ENCODE data around the gene PROCA1.

PROCA1 gene

GRCh38 chr17:28749516-28750177, 38.0 kb upstream of the PROCA1 start:
- no peak overlapping the region for H3K27ac ChIP-seq (ENCODE audit: low read length)
- H3K36me3 ChIP-seq (ENCODE audit: control insufficient read depth in 2 of 2, insufficient read depth in 2 of 2, low read length in 2 of 2), result peaks cover 2 to 9% of the 10 kb centered on the region in 2 donors
- H3K4me3 ChIP-seq (ENCODE audit: low read length in 2 of 2), result no peak overlapping the region
- peaks cover 36% of the 10 kb centered on the region for H3K4me1 ChIP-seq (ENCODE audit: control insufficient read depth, insufficient read depth, low read length)
- H3K9ac ChIP-seq (ENCODE audit: low read length in 2 of 2), result no peak overlapping the region
- no peaks in the 10 kb centered on the region for H3K9me3 ChIP-seq (ENCODE audit: control insufficient read depth in 2 of 2, low read length in 2 of 2)
- no peaks in the 10 kb centered on the region for H3K27me3 ChIP-seq (ENCODE audit: control insufficient read depth in 1 of 2, insufficient read depth in 2 of 2, low read length in 2 of 2)

DNA sequence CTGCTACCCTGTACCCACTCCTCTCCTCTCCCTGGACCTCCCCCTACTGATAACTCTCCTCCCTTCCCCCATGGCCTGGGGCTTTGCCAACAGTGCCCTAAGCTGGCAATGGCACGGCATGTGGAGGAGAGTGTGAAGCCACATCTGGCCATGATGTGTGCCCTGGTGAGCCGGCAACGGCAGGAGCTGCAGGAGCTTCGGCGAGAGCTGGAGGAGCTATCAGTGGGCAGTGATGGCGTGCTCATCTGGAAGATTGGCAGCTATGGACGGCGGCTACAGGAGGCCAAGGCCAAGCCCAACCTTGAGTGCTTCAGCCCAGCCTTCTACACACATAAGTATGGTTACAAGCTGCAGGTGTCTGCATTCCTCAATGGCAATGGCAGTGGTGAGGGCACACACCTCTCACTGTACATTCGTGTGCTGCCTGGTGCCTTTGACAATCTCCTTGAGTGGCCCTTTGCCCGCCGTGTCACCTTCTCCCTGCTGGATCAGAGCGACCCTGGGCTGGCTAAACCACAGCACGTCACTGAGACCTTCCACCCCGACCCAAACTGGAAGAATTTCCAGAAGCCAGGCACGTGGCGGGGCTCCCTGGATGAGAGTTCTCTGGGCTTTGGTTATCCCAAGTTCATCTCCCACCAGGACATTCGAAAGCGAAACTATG, 37.3 kb upstream of the PROCA1 start:
- H3K4me1 ChIP-seq (ENCODE audit: control insufficient read depth, insufficient read depth, low read length), result peaks cover 37% of the 10 kb centered on the region
- H3K4me3 ChIP-seq (ENCODE audit: low read length in 2 of 2), result no peak overlapping the region
- no peaks in the 10 kb centered on the region for H3K27me3 ChIP-seq (ENCODE audit: control insufficient read depth in 1 of 2, insufficient read depth in 2 of 2, low read length in 2 of 2)
- no peak overlapping the region for H3K9ac ChIP-seq (ENCODE audit: low read length in 2 of 2)
- H3K36me3 ChIP-seq (ENCODE audit: control insufficient read depth in 2 of 2, insufficient read depth in 2 of 2, low read length in 2 of 2), result peaks cover 2 to 9% of the 10 kb centered on the region in 2 donors
- H3K27ac ChIP-seq (ENCODE audit: low read length), result no peak overlapping the region
- no peaks in the 10 kb centered on the region for H3K9me3 ChIP-seq (ENCODE audit: control insufficient read depth in 2 of 2, low read length in 2 of 2)

DNA sequence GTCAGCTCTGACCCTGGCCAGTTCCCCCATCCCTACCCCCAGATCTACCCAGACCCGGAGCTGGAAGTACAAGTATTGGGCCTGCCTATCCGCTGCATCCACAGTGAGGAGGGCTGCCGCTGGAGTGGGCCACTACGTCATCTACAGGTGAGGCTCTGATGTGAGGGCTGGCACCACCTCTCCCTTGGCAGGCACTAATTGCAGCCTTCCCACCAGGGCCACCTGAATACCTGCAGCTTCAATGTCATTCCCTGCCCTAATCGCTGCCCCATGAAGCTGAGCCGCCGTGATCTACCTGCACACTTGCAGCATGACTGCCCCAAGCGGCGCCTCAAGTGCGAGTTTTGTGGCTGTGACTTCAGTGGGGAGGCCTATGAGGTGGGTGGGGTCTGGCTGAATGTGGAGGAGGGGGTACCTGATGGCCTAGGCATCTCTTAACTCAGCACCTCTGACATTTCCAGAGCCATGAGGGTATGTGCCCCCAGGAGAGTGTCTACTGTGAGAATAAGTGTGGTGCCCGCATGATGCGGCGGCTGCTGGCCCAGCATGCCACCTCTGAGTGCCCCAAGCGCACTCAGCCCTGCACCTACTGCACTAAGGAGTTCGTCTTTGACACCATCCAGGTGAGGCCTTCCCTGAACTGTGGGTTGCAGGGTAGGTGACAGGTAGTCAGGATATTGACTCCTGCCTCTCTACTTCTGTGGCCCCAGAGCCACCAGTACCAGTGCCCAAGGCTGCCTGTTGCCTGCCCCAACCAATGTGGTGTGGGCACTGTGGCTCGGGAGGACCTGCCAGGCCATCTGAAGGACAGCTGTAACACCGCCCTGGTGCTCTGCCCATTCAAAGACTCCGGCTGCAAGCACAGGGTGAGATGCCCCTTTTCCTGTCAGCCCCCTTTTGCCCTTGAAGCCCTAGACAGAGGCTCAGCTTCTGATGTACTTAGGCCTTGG, 36.4 kb upstream of the PROCA1 start:
- H3K27ac ChIP-seq (ENCODE audit: low read length), result no peak overlapping the region

GRCh38 chr17:28747051-28747691, 35.5 kb upstream of the PROCA1 start:
- Histone ChIP-seq H3K9ac (ENCODE audit: low read length in 2 of 2) (no peak overlapping the region), H3K9me3 (ENCODE audit: control insufficient read depth in 2 of 2, low read length in 2 of 2) (no peaks in the 10 kb centered on the region), H3K27ac (ENCODE audit: low read length) (no peak overlapping the region), H3K27me3 (ENCODE audit: control insufficient read depth in 1 of 2, insufficient read depth in 2 of 2, low read length in 2 of 2) (no peaks in the 10 kb centered on the region), H3K36me3 (ENCODE audit: control insufficient read depth in 2 of 2, insufficient read depth in 2 of 2, low read length in 2 of 2) (peaks cover 2 to 9% of the 10 kb centered on the region in 2 donors), H3K4me3 (ENCODE audit: low read length in 2 of 2) (no peak overlapping the region), H3K4me1 (ENCODE audit: control insufficient read depth, insufficient read depth, low read length) (peaks cover 45% of the 10 kb centered on the region)

More for the DNA sequence above, 36.4 kb upstream of the PROCA1 start:
- no peak overlapping the region for H3K9ac ChIP-seq (ENCODE audit: low read length in 2 of 2)
- H3K4me3 ChIP-seq (ENCODE audit: low read length in 2 of 2), result no peak overlapping the region
- no peaks in the 10 kb centered on the region for H3K9me3 ChIP-seq (ENCODE audit: control insufficient read depth in 2 of 2, low read length in 2 of 2)
- H3K4me1 ChIP-seq (ENCODE audit: control insufficient read depth, insufficient read depth, low read length), result peaks cover 43% of the 10 kb centered on the region
- H3K27me3 ChIP-seq (ENCODE audit: control insufficient read depth in 1 of 2, insufficient read depth in 2 of 2, low read length in 2 of 2), result no peaks in the 10 kb centered on the region
- H3K36me3 ChIP-seq (ENCODE audit: control insufficient read depth in 2 of 2, insufficient read depth in 2 of 2, low read length in 2 of 2), result peaks cover 2 to 9% of the 10 kb centered on the region in 2 donors

DNA sequence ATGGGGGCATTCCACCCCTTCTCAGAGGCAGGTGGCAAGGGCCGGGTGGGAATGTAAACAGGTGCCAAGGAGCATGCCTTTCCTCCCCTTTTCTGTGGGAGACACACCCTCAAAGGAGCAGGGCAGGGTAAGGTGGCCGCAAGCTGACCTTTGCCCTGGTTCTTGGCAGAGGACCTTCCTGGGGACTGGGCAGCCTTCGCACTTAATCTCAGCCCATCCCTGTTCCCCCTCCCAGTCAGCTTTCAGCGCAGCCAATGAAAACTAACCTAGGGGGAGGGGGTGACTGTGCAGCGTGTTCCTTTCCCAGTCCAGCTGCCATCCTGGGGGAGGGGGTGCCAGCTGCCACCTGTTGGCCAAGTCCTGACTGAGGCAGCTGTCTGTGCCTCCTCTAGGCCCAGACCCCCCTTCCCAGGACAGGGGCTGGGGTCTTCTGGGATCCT, 34.9 kb upstream of the PROCA1 start:
- Histone ChIP-seq H3K9ac (ENCODE audit: low read length in 2 of 2) (no peak overlapping the region), H3K4me3 (ENCODE audit: low read length in 2 of 2) (no peak overlapping the region), H3K27ac (ENCODE audit: low read length) (no peak overlapping the region)

GRCh38 chr17:28745786-28746411, 34.2 kb upstream of the PROCA1 start:
- Histone ChIP-seq H3K27me3 (ENCODE audit: control insufficient read depth in 1 of 2, insufficient read depth in 2 of 2, low read length in 2 of 2) (no peaks in the 10 kb centered on the region), H3K9me3 (ENCODE audit: control insufficient read depth in 2 of 2, low read length in 2 of 2) (no peaks in the 10 kb centered on the region), H3K4me1 (ENCODE audit: control insufficient read depth, insufficient read depth, low read length) (peaks cover 45% of the 10 kb centered on the region), H3K27ac (ENCODE audit: low read length) (no peak overlapping the region), H3K4me3 (ENCODE audit: low read length in 2 of 2) (peak overlapping the region; percentile 55 to 74), H3K36me3 (ENCODE audit: control insufficient read depth in 2 of 2, insufficient read depth in 2 of 2, low read length in 2 of 2) (peaks cover 2 to 9% of the 10 kb centered on the region in 2 donors), H3K9ac (ENCODE audit: low read length in 2 of 2) (peak overlapping the region; percentile 61 to 80)

More for the DNA sequence above, 34.9 kb upstream of the PROCA1 start:
- Histone ChIP-seq H3K36me3 (ENCODE audit: control insufficient read depth in 2 of 2, insufficient read depth in 2 of 2, low read length in 2 of 2) (peaks cover 2 to 9% of the 10 kb centered on the region in 2 donors), H3K27me3 (ENCODE audit: control insufficient read depth in 1 of 2, insufficient read depth in 2 of 2, low read length in 2 of 2) (no peaks in the 10 kb centered on the region), H3K9me3 (ENCODE audit: control insufficient read depth in 2 of 2, low read length in 2 of 2) (no peaks in the 10 kb centered on the region), H3K4me1 (ENCODE audit: control insufficient read depth, insufficient read depth, low read length) (peaks cover 45% of the 10 kb centered on the region)

DNA sequence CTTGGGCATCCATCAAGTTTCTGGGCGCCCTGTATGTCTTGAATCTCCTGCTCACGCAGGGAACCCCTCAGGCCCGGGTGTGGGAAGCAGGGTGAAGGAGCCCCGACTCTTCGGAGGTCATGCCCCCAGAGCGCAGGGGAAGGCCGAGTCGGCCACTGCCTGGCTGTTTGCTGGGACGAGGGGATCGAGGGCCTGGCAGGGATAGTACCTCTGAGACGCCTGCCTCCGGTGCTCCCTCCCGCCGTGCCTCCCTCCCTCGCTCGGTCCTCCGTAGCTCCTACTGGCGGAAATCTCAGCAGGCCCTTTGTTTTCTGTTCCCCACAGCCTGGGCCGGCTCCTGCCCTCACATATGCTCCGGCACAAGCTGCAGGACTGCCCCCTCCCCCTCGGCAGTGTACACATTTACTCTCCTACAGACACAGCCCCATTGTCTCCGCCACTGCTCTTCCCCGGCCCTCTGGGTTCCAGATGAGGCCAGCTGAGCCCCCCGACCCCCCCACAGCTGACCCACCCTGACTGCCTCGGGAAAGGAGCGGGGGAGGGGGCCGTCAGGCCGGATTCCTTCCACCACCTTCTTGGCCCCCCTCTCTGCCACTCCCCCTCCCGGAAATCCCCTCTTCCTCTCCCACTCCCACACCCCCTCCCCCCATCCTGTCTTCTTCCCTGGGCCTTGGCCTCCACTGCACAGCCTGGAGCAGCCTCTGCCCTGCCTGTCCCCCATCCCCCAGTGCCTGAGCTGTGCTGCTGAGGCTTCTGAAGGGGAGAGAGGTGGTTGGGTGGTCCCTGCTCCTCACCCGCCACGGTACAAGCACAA, 33.5 kb upstream of the PROCA1 start:
- Histone ChIP-seq H3K27ac (ENCODE audit: low read length) (peak overlapping the region; percentile 55), H3K27me3 (ENCODE audit: control insufficient read depth in 1 of 2, insufficient read depth in 2 of 2, low read length in 2 of 2) (no peaks in the 10 kb centered on the region), H3K36me3 (ENCODE audit: control insufficient read depth in 2 of 2, insufficient read depth in 2 of 2, low read length in 2 of 2) (peaks cover 2 to 9% of the 10 kb centered on the region in 2 donors), H3K9ac (ENCODE audit: low read length in 2 of 2) (peak overlapping the region; percentile 61 to 80), H3K4me1 (ENCODE audit: control insufficient read depth, insufficient read depth, low read length) (peaks cover 44% of the 10 kb centered on the region), H3K9me3 (ENCODE audit: control insufficient read depth in 2 of 2, low read length in 2 of 2) (no peaks in the 10 kb centered on the region), H3K4me3 (ENCODE audit: low read length in 2 of 2) (peak overlapping the region; percentile 55 to 74)

GRCh38 chr17:28744104-28744971, 32.6 kb upstream of the PROCA1 start:
- no peaks in the 10 kb centered on the region for H3K9me3 ChIP-seq (ENCODE audit: control insufficient read depth in 2 of 2, low read length in 2 of 2)
- H3K9ac ChIP-seq (ENCODE audit: low read length in 2 of 2), result peak overlapping the region; percentile 61 to 80
- no peaks in the 10 kb centered on the region for H3K27me3 ChIP-seq (ENCODE audit: control insufficient read depth in 1 of 2, insufficient read depth in 2 of 2, low read length in 2 of 2)
- peak overlapping the region; percentile 55 to 74 for H3K4me3 ChIP-seq (ENCODE audit: low read length in 2 of 2)
- peaks cover 38% of the 10 kb centered on the region for H3K4me1 ChIP-seq (ENCODE audit: control insufficient read depth, insufficient read depth, low read length)
- peaks cover 2 to 9% of the 10 kb centered on the region in 2 donors for H3K36me3 ChIP-seq (ENCODE audit: control insufficient read depth in 2 of 2, insufficient read depth in 2 of 2, low read length in 2 of 2)
- peak overlapping the region; percentile 55 for H3K27ac ChIP-seq (ENCODE audit: low read length)

Measured in stomach smooth muscle (tissue), 2 donors.